HG02981 (cell line): Measurements from ENCODE around the gene CPOX.

ENCODE experiments used
- ATAC-seq: cut with Tn5 transposase; IDR thresholded peaks from one replicate; pipeline ENCODE4 v1.9.1; 2021; ENCODE audit warnings: mild to moderate bottlenecking, moderate library complexity; ENCODE audit not compliant: unreplicated experiment

Gene CPOX

DNA sequence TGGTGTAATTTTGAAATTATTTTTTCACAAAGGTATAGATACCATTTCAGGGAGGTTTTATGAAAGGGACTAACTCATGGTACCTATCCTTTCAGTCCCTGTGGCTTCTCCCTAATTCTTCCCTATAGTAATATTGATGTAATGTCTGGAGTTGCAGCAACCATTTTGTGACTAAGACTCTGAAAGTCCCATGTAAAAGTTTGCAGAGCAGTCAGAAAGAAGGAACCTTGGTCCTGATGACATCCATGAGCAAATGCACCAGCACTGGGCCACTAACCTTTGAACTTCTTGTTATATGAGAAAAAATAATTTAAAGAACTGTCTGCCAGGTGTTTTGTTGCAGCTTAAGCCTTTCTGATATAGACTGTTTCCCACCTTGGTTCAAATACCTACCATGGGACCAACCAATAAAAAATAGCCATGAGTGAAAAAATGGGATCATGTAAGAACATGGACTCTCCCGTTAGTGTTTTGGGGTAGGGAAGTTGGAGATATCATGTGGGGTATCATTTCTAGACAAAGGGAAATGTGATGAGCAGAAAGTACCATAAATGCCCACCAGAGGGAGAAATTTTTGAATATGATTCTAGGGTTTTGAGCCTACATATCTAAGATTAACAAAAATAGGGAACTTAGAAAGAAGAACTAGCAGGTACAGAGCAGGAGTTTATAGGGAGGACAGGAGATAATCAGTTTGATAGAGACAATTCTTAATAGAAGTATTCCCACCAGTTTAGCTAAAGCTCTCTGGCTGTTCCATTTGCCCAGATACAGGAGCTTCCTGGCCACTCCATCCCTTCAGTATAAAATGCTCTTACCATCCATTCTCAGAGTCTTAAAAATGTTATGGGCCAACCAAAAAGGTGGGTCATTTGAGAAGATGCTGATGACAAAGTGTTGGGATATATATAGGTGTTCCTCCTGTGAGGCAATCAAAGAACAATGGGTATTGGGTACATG lies 3.4 kb upstream of the CPOX start:
- ATAC-seq, result no peak

- ATAC-seq, result no peak
Measured at GRCh38 chr3:98596087-98596486, 2.7 kb upstream of the CPOX start.

DNA sequence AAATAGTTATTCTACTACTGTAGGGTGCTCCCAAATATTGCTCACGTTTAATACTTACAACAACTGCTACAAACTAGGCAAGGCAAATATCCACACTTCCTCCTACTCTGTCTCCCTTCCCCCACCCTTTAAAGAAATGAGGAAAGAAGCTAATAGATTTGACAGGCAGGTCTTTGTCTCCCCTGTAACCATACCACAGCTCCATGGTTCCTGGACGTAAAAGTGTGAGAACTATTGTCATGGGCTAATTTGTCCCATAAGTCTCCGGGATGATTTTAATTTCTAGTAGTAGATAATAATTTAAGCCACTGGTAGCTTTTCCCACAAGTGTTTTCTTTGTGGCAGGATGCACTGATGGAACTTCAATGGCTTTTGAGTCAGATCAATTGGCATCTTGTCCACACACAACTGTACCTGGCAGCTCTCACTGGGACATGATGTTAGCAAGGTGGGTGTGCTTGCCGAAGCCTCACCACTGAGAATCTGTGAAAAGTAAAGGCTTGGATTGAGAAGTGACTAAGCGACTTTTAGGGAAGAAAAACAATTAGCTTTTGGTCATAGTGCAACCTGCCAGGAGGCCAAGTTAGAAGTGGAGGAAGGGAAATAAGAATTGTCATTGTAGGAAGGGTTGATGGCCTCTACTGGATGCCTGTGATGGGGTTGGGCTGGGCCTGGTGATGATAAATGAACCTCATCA lies 1.4 kb upstream of the CPOX start:
- ATAC-seq, result no peak

- no peak for ATAC-seq
Measured at GRCh38 chr3:98592345-98592935, 971 bp downstream of the CPOX start.

DNA sequence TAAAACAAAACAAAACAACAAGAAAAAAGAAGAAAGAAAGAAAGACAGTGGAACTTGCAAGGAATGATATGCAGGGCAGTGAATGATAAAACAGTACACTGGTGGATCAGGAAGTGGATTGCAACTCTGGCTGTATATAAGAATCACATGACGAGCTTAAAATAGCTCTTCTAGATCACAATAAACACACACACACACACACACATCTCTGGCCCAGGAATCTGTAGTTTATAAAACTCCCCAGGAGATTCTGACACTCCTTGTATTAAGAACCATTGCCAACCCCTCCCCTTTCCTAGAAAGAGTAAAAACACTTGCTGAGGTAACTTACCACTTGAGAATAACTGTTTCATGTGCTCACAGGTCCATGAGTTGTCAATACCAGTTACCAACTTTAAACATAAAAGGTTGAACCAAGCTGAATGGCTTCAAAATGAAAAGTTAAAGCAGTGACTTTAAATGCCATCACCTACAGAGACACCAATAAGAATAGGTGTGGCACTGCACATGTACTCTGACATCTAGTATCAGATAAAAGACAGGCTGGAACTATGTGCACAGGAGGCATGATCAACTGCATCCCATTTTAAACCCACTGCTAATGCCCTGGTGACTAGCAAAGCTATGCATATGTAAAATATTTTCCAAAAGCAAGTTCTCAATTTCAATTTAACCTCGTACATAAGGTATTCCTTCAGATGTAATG lies 3.9 kb downstream of the CPOX start:
- ATAC-seq, result no peak

GRCh38 chr3:98588065-98588464 lies 5.3 kb downstream of the CPOX start:
- no peak for ATAC-seq

GRCh38 chr3:98587654-98588053 lies 5.8 kb downstream of the CPOX start:
- no peak for ATAC-seq

GRCh38 chr3:98584547-98584946 lies 8.9 kb downstream of the CPOX start:
- ATAC-seq, result no peak

GRCh38 chr3:98583766-98584165 lies 9.6 kb downstream of the CPOX start:
- no peak for ATAC-seq

GRCh38 chr3:98582042-98582441 lies 11.4 kb downstream of the CPOX start:
- no peak for ATAC-seq

DNA sequence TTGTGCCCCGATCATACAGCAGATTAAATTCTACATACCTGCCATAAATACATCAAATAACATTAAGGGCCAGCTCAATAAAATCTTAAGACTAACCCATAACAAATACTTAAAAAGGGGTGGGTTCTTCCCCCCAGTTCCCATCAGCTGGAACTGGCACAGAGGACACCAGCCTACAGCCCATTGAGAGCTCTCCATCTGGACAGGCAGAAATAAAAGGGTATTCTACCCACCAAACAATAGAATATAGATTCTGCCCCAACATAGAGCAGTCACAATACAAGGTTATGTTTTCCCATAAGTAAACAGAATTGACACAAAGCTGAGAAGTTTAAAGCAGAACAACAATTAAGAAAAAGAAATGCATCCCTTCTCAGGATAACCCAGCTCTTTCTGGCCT lies 11.9 kb downstream of the CPOX start:
- no peak for ATAC-seq

- no peak for ATAC-seq
Measured at GRCh38 chr3:98580401-98581386, 12.7 kb downstream of the CPOX start.

GRCh38 chr3:98577178-98577895 lies 16.1 kb downstream of the CPOX start:
- no peak for ATAC-seq

DNA sequence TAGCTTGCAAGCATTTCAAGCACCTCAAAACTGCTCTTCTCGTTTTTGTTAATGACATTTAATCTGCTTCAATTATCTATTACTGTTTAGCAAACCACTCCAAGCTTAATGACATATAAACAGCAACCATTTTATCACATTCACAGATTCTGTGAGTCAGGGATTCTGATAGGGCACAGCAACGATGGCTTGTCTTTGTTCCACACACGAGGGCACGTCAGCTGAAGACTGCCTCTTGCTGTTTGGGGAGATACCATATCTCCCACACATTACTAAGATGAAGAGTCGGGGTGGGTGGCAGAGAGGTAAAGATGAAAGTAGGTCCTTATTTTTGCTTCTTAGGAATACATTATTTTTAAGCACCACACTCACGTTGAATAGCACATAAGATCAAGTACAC lies 19.3 kb downstream of the CPOX start:
- no peak for ATAC-seq

GRCh38 chr3:98573181-98573728 lies 20.2 kb downstream of the CPOX start:
- peak; percentile 63 for ATAC-seq

GRCh38 chr3:98568402-98568801 lies 25.0 kb downstream of the CPOX start:
- no peak for ATAC-seq

DNA sequence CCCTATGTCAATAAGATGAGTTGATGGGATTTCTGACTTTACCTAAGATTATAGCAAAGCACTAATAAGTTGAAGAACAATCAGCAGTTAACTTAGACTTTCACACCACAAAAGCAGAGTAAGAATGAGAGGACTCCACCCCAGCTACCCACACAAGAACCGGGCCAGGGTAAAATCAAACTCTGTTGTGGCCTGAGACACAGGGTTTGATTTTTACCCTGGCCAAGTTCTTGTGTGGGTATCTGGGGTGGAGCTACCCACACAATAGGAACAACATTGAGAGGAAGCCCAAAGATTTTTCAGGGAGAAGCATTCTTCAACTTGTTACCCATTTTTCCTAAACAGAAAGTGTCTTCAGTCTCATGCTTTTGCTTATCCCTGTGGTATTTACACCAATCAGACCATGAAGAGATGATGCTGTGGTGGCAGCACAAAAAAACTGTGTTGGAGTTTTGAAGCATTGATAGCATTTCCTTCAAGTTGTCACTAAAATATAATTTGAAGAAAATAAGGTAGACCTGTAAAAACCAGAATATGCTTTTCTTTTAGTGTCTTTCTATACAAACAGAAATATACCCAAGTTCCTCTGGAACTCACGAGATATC lies 25.6 kb downstream of the CPOX start:
- ATAC-seq, result peak; percentile 21

DNA sequence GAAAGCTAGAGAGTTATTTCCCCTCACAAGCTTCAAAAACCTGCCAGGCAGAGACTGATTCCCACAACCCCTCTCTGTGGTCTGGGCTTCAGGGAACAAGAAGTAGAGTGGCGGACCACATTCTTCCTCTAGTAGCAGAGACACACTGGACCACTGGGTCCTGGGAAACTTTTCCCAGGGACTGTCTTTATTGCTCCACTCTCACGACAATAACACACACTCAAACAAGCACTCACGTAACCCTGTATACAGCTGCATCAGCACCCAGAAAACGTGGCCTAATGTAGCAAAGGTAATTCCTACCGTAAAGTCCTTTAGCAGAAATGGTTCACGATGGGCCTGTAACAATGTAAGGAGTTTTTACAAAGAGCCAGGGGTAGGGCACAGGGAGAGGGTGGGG lies 27.6 kb downstream of the CPOX start:
- no peak for ATAC-seq

GRCh38 chr3:98565237-98565643 lies 28.2 kb downstream of the CPOX start:
- no peak for ATAC-seq
